ENCODE measurements around the gene CHTF18.

DNA sequence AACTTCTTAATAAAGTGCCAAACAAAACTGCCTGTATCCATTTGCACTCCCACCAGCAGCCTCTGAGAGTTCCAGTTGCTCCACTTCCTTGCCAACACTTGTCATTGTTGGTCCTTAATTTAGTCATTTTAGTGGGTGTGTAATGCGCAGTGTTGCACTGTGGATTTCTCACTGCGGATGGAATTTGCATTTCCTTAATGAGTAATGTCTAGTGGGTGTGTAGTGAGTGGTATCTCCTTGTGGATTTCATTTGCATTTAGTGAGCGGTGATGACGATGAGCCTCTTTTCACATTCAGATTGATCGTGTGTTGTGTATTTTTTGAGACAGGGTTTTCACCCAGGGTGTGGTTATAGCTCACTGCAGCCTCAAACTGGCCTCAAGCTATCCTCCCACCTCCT, 32.0 kb upstream of the CHTF18 start:
- TF ChIP-seq, protein P1, sequence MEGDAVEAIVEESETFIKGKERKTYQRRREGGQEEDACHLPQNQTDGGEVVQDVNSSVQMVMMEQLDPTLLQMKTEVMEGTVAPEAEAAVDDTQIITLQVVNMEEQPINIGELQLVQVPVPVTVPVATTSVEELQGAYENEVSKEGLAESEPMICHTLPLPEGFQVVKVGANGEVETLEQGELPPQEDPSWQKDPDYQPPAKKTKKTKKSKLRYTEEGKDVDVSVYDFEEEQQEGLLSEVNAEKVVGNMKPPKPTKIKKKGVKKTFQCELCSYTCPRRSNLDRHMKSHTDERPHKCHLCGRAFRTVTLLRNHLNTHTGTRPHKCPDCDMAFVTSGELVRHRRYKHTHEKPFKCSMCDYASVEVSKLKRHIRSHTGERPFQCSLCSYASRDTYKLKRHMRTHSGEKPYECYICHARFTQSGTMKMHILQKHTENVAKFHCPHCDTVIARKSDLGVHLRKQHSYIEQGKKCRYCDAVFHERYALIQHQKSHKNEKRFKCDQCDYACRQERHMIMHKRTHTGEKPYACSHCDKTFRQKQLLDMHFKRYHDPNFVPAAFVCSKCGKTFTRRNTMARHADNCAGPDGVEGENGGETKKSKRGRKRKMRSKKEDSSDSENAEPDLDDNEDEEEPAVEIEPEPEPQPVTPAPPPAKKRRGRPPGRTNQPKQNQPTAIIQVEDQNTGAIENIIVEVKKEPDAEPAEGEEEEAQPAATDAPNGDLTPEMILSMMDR (IDR thresholded peaks at IDR 0.05; ENCODE audit: low read depth, low read length, poor library complexity, severe bottlenecking), result no peak
- TF ChIP-seq EZH2phosphoT487 (IDR thresholded peaks at IDR 0.05; ENCODE audit: borderline replicate concordance, low read length), result no peak
